Neutrophil (primary cell): Measurements from ENCODE around the gene MAP2K5.
"Not testable (repeated sequence)": the region's sequence is repeated elsewhere in the genome, so short reads cannot be mapped to it uniquely, and the experiment has no call there.

Experiments used
- H3K27ac ChIP-seq: fragments of 200-600 bp; sonication (generic); 2 replicates; pipeline ENCODE4 v1.5.1; 2016; ENCODE audit warnings: mild to moderate bottlenecking, moderate library complexity
- H3K27me3 ChIP-seq: fragments of 200-600 bp; sonication (generic); 2 replicates; pipeline ENCODE4 v1.6.0; 2016; ENCODE audit warnings: mild to moderate bottlenecking
- H3K36me3 ChIP-seq: fragments of 200-600 bp; sonication (generic); 2 replicates; pipeline ENCODE4 v1.5.1; 2017
- H3K4me1 ChIP-seq, 2 experiments: fragments of 200-600 bp in 1 of 2; sonication (generic) in 1 of 2; 1 replicate in 1 of 2; 2 replicates in 1 of 2; pipeline versions ENCODE4 v1.5.1 to v1.6.1; 2013 to 2016; ENCODE audit warnings: low read depth in 1 of 2, low read length in 1 of 2, mild to moderate bottlenecking in 1 of 2, moderate library complexity in 1 of 2; ENCODE audit not compliant: control insufficient read depth in 1 of 2, insufficient read depth in 1 of 2
- H3K4me3 ChIP-seq, 2 experiments: fragments of 200-600 bp in 1 of 2; sonication (generic) in 1 of 2; 1 replicate in 1 of 2; 2 replicates in 1 of 2; pipeline ENCODE4 v1.5.1; 2013 to 2016; ENCODE audit warnings: low read depth in 1 of 2, low read length in 1 of 2, mild to moderate bottlenecking in 1 of 2, moderate library complexity in 1 of 2
- H3K9me3 ChIP-seq: fragments of 200-600 bp; sonication (generic); 2 replicates; pipeline ENCODE4 v1.5.1; 2016
- CTCF ChIP-seq: fragments of 200-600 bp; sonication (generic); IDR thresholded peaks from 2 replicates; pipeline ENCODE4 v1.5.1; 2016; ENCODE audit warnings: antibody characterized with exemption

Gene MAP2K5

GRCh38 chr15:67632261-67632660 lies 89.8 kb downstream of the MAP2K5 start:
- Histone ChIP-seq H3K9me3 (no peaks in the 10 kb centered on the region), H3K4me3 (no peak overlapping the region), H3K4me1 (no peaks in the 10 kb centered on the region), H3K36me3 (no peaks in the 10 kb centered on the region), H3K27me3 (no peaks in the 10 kb centered on the region), H3K27ac (no peak overlapping the region)
- TF ChIP-seq CTCF = no peak

- H3K27ac ChIP-seq, H3K4me3 ChIP-seq, H3K9me3 ChIP-seq, H3K36me3 ChIP-seq, H3K27me3 ChIP-seq, H3K4me1 ChIP-seq: not testable (repeated sequence)
These were observed 93.4 kb downstream of the MAP2K5 start for GRCh38 chr15:67635950-67636349.

- H3K27me3 ChIP-seq = no peaks in the 10 kb centered on the region
- H3K36me3 ChIP-seq = no peaks in the 10 kb centered on the region
- no peaks in the 10 kb centered on the region for H3K4me1 ChIP-seq
- no peak overlapping the region for H3K27ac ChIP-seq
- no peaks in the 10 kb centered on the region for H3K9me3 ChIP-seq
- TF ChIP-seq CTCF = no peak
- no peak overlapping the region for H3K4me3 ChIP-seq
These were observed 97.1 kb downstream of the MAP2K5 start for GRCh38 chr15:67639591-67639990.

GRCh38 chr15:67641453-67641852 lies 99.0 kb downstream of the MAP2K5 start:
- H3K36me3 ChIP-seq = no peaks in the 10 kb centered on the region
- H3K4me3 ChIP-seq = no peak overlapping the region
- H3K9me3 ChIP-seq = no peaks in the 10 kb centered on the region
- no peak for TF ChIP-seq CTCF
- no peaks in the 10 kb centered on the region for H3K4me1 ChIP-seq
- no peaks in the 10 kb centered on the region for H3K27me3 ChIP-seq
- H3K27ac ChIP-seq = no peak overlapping the region

- Histone ChIP-seq H3K27me3 (no peaks in the 10 kb centered on the region), H3K36me3 (no peaks in the 10 kb centered on the region), H3K4me3 (no peak overlapping the region), H3K27ac (no peak overlapping the region), H3K9me3 (no peaks in the 10 kb centered on the region), H3K4me1 (no peaks in the 10 kb centered on the region)
- no peak for TF ChIP-seq CTCF
These were observed 104.3 kb downstream of the MAP2K5 start for GRCh38 chr15:67646847-67647246.

GRCh38 chr15:67652586-67652985 lies 110.1 kb downstream of the MAP2K5 start:
- no peak for TF ChIP-seq CTCF
- no peaks in the 10 kb centered on the region for H3K9me3 ChIP-seq
- H3K27ac ChIP-seq = no peak overlapping the region
- H3K27me3 ChIP-seq = no peaks in the 10 kb centered on the region
- no peaks in the 10 kb centered on the region for H3K36me3 ChIP-seq
- no peak overlapping the region for H3K4me3 ChIP-seq
- no peaks in the 10 kb centered on the region for H3K4me1 ChIP-seq
